Dedifferentiated amniotic fluid mesenchymal stem cell (primary cell): ENCODE data around the gene DCAF16.
"Not testable (repeated sequence)": the region's sequence is repeated elsewhere in the genome, so short reads cannot be mapped to it uniquely, and the experiment has no call there.

Source experiments
- DNase-seq: peaks from one replicate; pipeline ENCODE4 v3.0.0-alpha.2; 2016; ENCODE audit errors: extremely low spot score

Gene DCAF16

DNA sequence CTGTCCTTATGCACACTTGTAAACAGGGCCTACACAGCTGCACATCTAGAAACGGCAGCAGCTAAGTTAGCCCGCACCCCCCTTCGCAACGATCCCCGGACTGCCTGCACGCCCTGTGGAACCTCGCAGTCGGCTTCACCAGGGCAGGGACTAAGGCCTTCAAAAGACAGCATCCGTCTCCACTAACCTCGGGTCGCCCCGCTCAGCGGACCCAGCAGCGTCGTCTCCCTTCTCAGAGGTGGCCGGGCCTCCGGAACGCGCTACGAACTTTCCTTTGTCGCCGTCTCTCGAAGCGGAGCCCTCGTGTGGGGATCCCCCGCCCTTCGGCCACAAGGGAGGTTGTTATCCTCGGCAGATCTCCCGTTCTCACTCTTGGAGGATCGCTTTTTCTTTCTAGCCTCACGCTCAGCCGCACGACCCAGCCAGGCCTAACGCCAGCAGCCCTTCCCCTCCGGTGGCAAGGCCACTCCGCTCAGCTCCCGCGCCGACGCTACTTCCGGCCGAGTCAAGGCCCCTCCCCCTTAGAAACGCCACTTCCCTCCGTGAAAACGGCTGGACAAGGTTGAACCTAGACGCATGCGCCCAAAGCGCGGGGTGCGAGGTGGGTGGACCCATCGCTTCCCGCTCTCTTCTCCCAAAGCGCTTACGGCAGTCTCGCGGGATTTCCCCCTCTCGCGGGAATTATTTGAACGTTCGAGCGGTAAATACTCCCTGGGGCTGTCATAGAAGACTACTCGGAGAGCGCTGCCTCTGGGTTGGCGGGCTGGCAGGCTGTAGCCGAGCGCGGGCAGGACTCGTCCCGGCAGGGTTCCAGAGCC is at the start of gene DCAF16, which contains the start of gene NCAPG:
Gene DCAF16 (minus strand): TSS at position 498 of the 818 bp plus-strand sequence. CDS start 6,616 bp downstream, outside the sequence.
Gene NCAPG (plus strand): TSS at position 720 of the 818 bp plus-strand sequence. CDS start 99 bp downstream, outside the sequence.
- peak; percentile 100 for DNase-seq

- no peak for DNase-seq
Observed at GRCh38 chr4:17859793-17860406, 49.3 kb upstream of the DCAF16 start.

DNA sequence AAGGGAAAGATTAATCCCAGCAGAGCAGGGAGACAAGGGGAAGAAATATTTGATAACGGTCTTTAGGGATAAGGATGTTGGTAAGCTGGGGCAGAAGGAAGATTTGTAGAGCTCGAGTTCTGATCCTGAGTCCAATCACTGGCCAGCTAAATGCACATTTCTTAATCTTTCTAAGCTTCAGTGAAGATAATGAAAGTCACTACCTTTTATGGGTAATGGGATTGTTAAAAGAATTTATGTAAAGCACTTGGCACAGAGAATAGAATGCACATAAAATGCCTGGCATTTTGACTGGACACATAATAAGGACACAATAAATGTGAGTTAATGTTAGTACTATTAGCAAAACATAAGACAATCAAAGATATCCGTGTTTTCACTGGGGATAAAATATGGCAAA is 43.5 kb upstream of the DCAF16 start:
- DNase-seq: no peak

DNA sequence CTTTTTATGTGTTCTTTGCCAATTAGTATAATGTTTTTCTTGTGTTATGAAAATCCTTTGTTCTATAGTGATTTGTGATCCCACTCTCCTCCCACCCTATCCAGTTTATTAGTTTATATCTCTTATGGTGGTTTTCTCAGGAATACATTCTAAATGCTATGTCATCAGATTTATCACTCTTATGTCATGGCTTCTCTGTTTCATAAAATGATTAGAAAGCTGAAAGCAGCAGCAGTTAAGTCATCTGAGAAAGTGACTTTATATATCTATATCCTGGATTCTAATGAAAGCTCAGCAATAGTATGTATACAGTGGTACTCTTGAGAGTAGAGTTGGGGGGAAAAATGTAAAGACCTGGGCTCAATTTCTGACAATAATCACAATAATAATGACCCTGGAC is 41.4 kb upstream of the DCAF16 start:
- no peak for DNase-seq

- DNase-seq: not testable (repeated sequence)
Observed at GRCh38 chr4:17850295-17850694, 39.7 kb upstream of the DCAF16 start.

DNA sequence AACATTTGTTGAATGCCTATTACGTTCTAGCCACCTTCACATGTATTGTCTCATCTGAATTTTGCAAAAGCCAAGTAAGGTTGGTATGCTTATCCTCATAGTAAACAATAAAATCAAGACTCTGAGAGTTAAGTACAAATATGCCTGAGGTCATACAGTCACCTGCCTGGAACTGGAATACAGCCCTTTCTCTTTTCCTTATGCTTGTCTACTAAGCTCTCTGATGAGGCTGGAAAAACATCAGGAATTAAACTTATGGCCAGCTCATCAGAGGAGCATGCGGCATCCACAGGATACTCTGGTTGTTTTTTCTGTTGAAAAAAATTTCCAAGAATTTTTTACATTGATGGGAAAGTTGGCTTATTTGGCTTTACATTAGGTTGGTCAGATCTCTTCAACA is 35.7 kb upstream of the DCAF16 start:
- DNase-seq: peak; percentile 19

GRCh38 chr4:17823871-17824669 is 13.5 kb upstream of the DCAF16 start:
- DNase-seq: no peak

DNA sequence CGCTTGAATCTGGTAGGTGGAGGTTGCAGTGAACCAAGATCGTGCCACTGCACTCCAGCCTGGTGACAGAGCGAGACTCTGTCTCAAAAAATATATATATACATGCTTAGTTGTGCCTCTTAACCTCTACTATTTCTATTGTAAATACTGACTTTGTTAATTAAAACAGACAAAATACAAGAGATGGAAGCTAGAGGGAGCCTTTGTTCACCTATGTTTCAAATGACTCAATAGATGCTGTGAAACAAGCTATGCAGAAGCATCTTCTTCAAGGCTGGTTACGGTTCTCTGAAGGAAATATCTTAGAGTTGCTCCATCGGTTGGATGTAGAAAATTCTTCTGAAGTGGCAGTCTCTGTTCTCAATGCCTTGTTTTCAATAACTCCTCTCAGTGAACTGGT is 6.5 kb upstream of the DCAF16 start:
- peak; percentile 78 for DNase-seq

- DNase-seq: no peak
Observed at GRCh38 chr4:17816142-17816541, 5.6 kb upstream of the DCAF16 start.

DNA sequence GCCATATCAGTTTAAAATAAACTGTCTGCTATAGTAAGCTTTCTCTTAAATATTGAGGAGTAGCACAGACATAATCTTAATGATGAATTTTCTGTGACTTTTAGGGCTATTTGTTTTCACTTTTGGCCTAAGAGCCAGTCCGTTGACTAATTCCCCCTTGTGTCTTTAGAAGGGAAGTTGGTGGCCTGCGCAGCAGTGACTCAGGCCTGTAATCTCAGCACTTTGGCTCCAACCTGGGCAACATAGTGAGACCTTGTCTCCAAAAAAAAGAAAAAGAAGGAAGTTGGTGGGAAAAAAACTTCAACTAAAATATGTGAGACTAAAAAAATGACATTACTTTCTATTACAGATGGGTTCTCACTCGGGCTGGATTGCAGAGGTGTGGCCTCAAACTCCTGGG is 3.6 kb upstream of the DCAF16 start:
- no peak for DNase-seq

DNA sequence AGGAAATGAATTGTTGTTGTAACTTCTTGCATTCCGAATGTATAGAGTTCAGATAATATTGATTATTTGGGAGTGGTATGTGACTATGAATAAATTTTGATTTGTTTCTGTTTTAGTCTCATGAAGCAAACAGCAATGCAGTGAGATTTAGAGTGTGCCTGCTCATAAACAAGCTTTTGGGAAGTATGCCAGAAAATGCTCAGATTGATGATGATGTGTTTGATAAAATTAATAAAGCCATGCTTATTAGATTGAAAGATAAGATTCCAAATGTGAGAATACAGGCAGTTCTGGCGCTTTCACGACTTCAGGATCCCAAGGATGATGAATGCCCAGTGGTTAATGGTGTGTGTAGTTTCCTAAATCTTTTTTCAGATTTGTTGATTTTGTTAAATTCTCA is 2.2 kb upstream of the DCAF16 start:
- no peak for DNase-seq

GRCh38 chr4:17812125-17812524 is 1.6 kb upstream of the DCAF16 start:
- no peak for DNase-seq

- no peak for DNase-seq
Observed at GRCh38 chr4:17811078-17811603, 584 bp upstream of the DCAF16 start.

DNA sequence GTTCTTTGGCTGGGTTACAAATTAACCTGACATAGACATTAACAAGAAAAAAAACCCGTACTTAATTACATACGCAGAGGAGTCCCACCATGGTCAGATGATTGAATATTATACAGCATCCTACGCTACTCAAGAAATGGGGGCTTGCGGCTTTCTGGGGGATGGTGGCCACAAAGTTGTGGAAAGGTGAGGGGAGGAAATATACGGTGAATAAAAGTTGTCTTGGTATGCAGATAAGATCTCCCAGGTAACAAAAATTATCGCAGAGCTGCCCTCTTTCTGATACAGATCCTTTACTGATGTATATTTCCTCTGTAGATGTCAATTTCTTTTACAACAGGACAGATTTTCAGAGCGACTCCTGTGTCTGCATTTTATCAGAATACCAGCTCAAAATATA is 890 bp downstream of the DCAF16 start:
- no peak for DNase-seq

DNA sequence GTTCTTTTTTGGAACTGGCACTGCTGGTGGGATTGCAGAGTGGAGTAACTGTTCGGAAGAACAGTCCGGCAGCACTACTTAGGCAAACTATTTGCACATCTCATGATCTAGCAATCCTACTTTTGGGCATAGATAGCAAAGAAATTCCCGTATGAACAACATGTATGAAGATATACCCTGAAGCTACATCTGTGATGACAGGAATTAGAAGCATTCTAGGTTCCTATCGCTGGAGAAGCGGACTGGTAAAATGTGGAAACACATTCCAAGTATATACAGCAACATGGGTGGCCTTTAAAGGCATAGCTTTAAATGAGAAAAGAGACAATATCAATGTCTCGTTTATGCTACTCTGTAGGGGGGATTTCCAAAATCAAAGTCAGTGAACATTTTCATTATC is 3.1 kb downstream of the DCAF16 start:
- no peak for DNase-seq

- no peak for DNase-seq
Observed at GRCh38 chr4:17805580-17806155, 4.9 kb downstream of the DCAF16 start.

GRCh38 chr4:17797808-17798207 is 12.7 kb downstream of the DCAF16 start:
- no peak for DNase-seq

- DNase-seq: no peak
Observed at GRCh38 chr4:17794730-17795129, 15.8 kb downstream of the DCAF16 start.

- no peak for DNase-seq
Observed at GRCh38 chr4:17788956-17789355, 21.6 kb downstream of the DCAF16 start.

- no peak for DNase-seq
Observed at GRCh38 chr4:17787315-17787714, 23.2 kb downstream of the DCAF16 start.

DNA sequence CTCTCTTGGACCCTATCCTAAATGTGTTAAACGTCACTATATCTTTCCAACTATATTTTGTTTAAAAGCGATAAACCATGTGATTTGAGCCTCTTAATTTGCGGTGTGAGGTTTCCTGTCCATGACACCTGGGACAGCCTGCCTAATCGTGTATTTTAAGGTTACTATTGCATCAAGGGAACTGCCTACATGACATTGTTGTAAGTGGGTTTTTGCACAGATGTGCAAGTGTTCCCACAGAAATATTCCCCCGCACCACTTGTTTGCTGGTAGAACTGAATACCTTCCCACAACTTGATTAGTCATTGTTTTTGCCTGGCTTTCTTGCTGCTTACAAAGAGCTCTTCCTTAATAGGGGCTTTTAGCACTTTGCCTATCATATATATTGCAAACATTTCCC is 24.0 kb downstream of the DCAF16 start:
- no peak for DNase-seq

DNA sequence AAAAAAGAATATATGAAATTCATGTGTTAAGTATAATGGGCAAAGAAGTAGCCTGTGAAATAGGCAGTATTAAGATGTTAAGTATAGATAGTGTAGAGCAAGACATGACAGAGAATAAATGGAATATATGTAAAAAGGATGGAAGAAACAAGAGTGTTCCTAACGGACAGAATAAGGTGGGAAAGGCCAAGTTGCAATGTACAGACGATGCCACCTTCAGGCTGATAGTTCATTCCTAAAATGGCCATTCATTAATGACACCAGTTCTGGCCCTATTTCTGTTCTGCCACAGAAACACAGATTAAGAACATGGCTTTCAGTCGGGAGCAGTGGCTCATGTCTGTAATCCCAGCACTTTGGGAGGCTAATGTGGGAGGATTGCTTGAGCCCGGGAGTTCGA is 24.7 kb downstream of the DCAF16 start:
- no peak for DNase-seq
